HCT116 (cell line): ENCODE results near the gene PPDPF. TPM values are rescaled to one million over a fixed set of nuclear protein-coding genes. Genes with fewer than 3 reads are reported as not detected.

Experiments
- ATAC-seq: fragments of 200-7000 bp; cut with Tn5 transposase; 2 replicates; pipeline ENCODE4 v1.9.1; 2020; ENCODE audit warnings: mild to moderate bottlenecking, moderate library complexity
- BruUV-seq: library from RNA; stranded (reverse); fragments of 400-500 nt; replicated peaks from 2 replicates; lab custom pipeline; 2021; lab: Mats Ljungman, UMichigan
- CTCF ChIA-PET: fragments of 300-600 bp; sonication (Branson Sonifier 250); formaldehyde crosslinking; loops from one replicate; lab custom pipeline; 2021; ENCODE audit warnings: antibody characterized with exemption; lab: Charles Lee
- POLR2A ChIA-PET: fragments of 300-600, 350-600 bp; sonication (Branson Sonifier 250); formaldehyde crosslinking; loops from one replicate; lab custom pipeline; 2021; ENCODE audit warnings: antibody characterized with exemption; lab: Charles Lee
- RAD21 ChIA-PET, 2 experiments: fragments of 300-600 bp; sonication (Branson Sonifier 250); formaldehyde crosslinking; loops; one replicate each; lab custom pipeline; 2023; ENCODE audit warnings: low total read pairs in 2 of 2; ENCODE audit not compliant: uncharacterized antibody in 2 of 2, unreplicated experiment in 2 of 2, low non-redundant PET in 1 of 2; lab: Charles Lee
- DNase-seq: peaks from one replicate; pipeline ENCODE4 v3.0.0-alpha.2; 2010; ENCODE audit warnings: low read depth, low spot score
- H2AFZ ChIP-seq: fragments of 200-600 bp; shearing (Covaris generic), sonication (generic); 2 replicates; pipeline ENCODE4 v1.6.1; 2017; ENCODE audit warnings: low read depth, mixed run types, mixed read lengths, antibody characterized with exemption, low read length; ENCODE audit not compliant: poor library complexity, severe bottlenecking
- H3K27ac ChIP-seq: 2 replicates; pipeline ENCODE4 v1.5.1; 2012; ENCODE audit warnings: low read depth, low read length
- H3K27me3 ChIP-seq: fragments of 200-600 bp; sonication (generic); 2 replicates; pipeline ENCODE4 v1.6.1; 2016; ENCODE audit warnings: mixed run types, low read length, mixed read lengths; ENCODE audit not compliant: insufficient read depth
- H3K36me3 ChIP-seq, 2 experiments: fragments of 200-500 bp in 1 of 2; fragments of 200-600 bp in 1 of 2; sonication (Bioruptor generic) in 1 of 2; sonication (generic) in 1 of 2; 2 replicates each; pipeline versions ENCODE4 v1.5.1 to v1.6.1; 2014 to 2016; ENCODE audit warnings: low read length in 2 of 2, inconsistent platforms in 1 of 2, mixed read lengths in 1 of 2, mixed run types in 1 of 2; ENCODE audit not compliant: insufficient read depth in 2 of 2, control insufficient read depth in 1 of 2
- H3K4me1 ChIP-seq, 2 experiments: fragments of 200-600 bp in 1 of 2; sonication (generic) in 1 of 2; 2 replicates each; pipeline versions ENCODE4 v1.5.1 to v1.6.1; 2012 to 2017; ENCODE audit warnings: low read length in 2 of 2, inconsistent platforms in 1 of 2, mild to moderate bottlenecking in 1 of 2, mixed read lengths in 1 of 2, mixed run types in 1 of 2, moderate library complexity in 1 of 2; ENCODE audit not compliant: insufficient read depth in 2 of 2, control insufficient read depth in 1 of 2
- H3K4me2 ChIP-seq: fragments of 200-600 bp; sonication (generic); 2 replicates; pipeline ENCODE4 v1.6.1; 2017; ENCODE audit warnings: mixed run types, low read length, mixed read lengths
- H3K4me3 ChIP-seq, 2 experiments: fragments of 200-600 bp in 1 of 2; sonication (generic) in 1 of 2; replicated peaks in 1 of 2; 2 replicates each; pipeline ENCODE4 v1.5.1; 2011 to 2016; ENCODE audit warnings: low read length in 2 of 2, control low read depth in 1 of 2, low read depth in 1 of 2, mild to moderate bottlenecking in 1 of 2, mixed read lengths in 1 of 2, mixed run types in 1 of 2
- H3K79me2 ChIP-seq: fragments of 200-600 bp; sonication (generic); 2 replicates; pipeline ENCODE4 v1.6.1; 2017; ENCODE audit warnings: mild to moderate bottlenecking, mixed run types, low read length, moderate library complexity, mixed read lengths; ENCODE audit not compliant: insufficient read depth
- H3K9ac ChIP-seq: fragments of 200-600 bp; sonication (generic); 2 replicates; pipeline ENCODE4 v1.6.1; 2016; ENCODE audit warnings: low read length, mixed read lengths
- H3K9me2 ChIP-seq: fragments of 200-600 bp; sonication (generic), shearing (Covaris generic); 2 replicates; pipeline ENCODE4 v1.6.1; 2017; ENCODE audit warnings: mixed run types, mild to moderate bottlenecking, moderate library complexity; ENCODE audit not compliant: insufficient read depth
- H3K9me3 ChIP-seq, 2 experiments: fragments of 200-500 bp in 1 of 2; fragments of 200-600 bp in 1 of 2; sonication (Bioruptor generic) in 1 of 2; sonication (generic) in 1 of 2; 2 replicates each; pipeline ENCODE4 v1.6.1; 2014 to 2017; ENCODE audit warnings: low read length in 2 of 2, mixed read lengths in 2 of 2, inconsistent platforms in 1 of 2, low read depth in 1 of 2, mild to moderate bottlenecking in 1 of 2, mixed run types in 1 of 2, moderate library complexity in 1 of 2; ENCODE audit not compliant: control insufficient read depth in 1 of 2, insufficient read depth in 1 of 2
- H4K20me1 ChIP-seq: fragments of 200-600 bp; sonication (generic), shearing (Covaris generic); 2 replicates; pipeline ENCODE4 v1.6.1; 2017; ENCODE audit warnings: mixed run types, mild to moderate bottlenecking, moderate library complexity; ENCODE audit not compliant: insufficient read depth
- CEBPB ChIP-seq: IDR thresholded peaks from 2 replicates; pipeline ENCODE4 v1.6.1; 2012; ENCODE audit warnings: low read depth
- EZH2 ChIP-seq: fragments of 200-600 bp; sonication (generic); IDR thresholded peaks from 2 replicates; pipeline ENCODE4 v1.6.1; 2017; ENCODE audit warnings: antibody characterized with exemption, mixed run types
- JUND ChIP-seq: IDR thresholded peaks from 2 replicates; pipeline ENCODE4 v1.6.1; 2012
- RAD21 ChIP-seq: IDR thresholded peaks from 2 replicates; pipeline ENCODE4 v1.6.1; 2012; ENCODE audit warnings: low read depth, mild to moderate bottlenecking
- SP1 ChIP-seq: IDR thresholded peaks from 2 replicates; pipeline ENCODE4 v1.6.1; 2012; ENCODE audit warnings: low read depth
- TCF7L2 ChIP-seq: IDR thresholded peaks from 2 replicates; pipeline ENCODE4 v1.7.0; 2011; ENCODE audit warnings: borderline replicate concordance, inconsistent platforms; ENCODE audit not compliant: insufficient read depth, insufficient read length; ENCODE audit errors: extremely low read depth
- ZFX ChIP-seq: fragments of 450-650 bp; IDR thresholded peaks from 2 replicates; pipeline ENCODE4 v1.6.1; 2017
- intact Hi-C: fragments of 100-400 bp; cut with micrococcal nuclease; formaldehyde crosslinking; loops from 2 replicates; pipeline ENCODE4 v1.10.0; 2022
- total RNA-seq: library from RNA; stranded (reverse); gene quantifications from one replicate; pipeline ENCODE4 v1.2.1, GENCODE V29; 2021; ENCODE audit not compliant: unreplicated experiment
- TF ChIP-seq, protein P1 (sequence below): IDR thresholded peaks from 2 replicates; pipeline ENCODE4 v1.6.1; 2012; ENCODE audit warnings: low read depth
- TF ChIP-seq, protein P2 (sequence below), 3 experiments: fragments of 200-600 bp in 1 of 3; sonication (generic) in 1 of 3; IDR thresholded peaks in 2 of 3; conservative IDR thresholded peaks in 1 of 3; 2 replicates each; pipeline ENCODE4 v1.5.1; 2012 to 2017; ENCODE audit warnings: low read depth in 2 of 3, low read length in 2 of 3, antibody characterized with exemption in 1 of 3, borderline replicate concordance in 1 of 3, control low read depth in 1 of 3, mild to moderate bottlenecking in 1 of 3, mixed read lengths in 1 of 3, mixed run types in 1 of 3, moderate library complexity in 1 of 3; ENCODE audit not compliant: insufficient read depth in 1 of 3
- TF ChIP-seq, protein P3 (sequence below): IDR thresholded peaks from 2 replicates; pipeline ENCODE4 v1.6.1; 2011; ENCODE audit warnings: mild to moderate bottlenecking, low read length, moderate library complexity; ENCODE audit not compliant: insufficient replicate concordance; ENCODE audit errors: extremely low read depth

The PPDPF gene
- total RNA-seq, 1 experiment from 2014 or later: 346 TPM

DNA sequence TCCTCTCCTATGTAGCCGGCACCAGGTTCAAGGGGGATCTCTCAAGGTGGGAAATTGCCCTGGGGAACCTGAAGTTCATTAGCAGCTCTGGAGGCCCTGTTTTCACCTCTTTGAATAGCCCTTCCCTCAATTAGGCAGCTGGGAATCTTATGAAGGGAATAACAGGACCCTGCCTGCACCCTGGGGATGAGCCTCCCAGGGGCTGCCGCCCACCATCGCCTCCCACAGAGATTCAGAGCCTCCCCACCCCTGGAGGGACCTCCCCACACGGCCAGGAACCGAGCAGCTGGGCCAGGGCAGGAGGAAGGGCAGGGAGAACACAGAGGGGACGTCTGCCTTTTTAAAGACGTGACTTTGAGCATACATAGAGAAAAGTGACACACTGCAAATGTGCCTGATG is 17.0 kb upstream of the PPDPF start:
- DNase-seq: no peak
- no TSS peak for BruUV-seq
- H3K4me3 ChIP-seq: no peak overlapping the region
- H3K36me3 ChIP-seq: no peaks in the 10 kb centered on the region
- TF ChIP-seq EZH2: no peak
- no peak for TF ChIP-seq SP1
- TF ChIP-seq, protein P1, sequence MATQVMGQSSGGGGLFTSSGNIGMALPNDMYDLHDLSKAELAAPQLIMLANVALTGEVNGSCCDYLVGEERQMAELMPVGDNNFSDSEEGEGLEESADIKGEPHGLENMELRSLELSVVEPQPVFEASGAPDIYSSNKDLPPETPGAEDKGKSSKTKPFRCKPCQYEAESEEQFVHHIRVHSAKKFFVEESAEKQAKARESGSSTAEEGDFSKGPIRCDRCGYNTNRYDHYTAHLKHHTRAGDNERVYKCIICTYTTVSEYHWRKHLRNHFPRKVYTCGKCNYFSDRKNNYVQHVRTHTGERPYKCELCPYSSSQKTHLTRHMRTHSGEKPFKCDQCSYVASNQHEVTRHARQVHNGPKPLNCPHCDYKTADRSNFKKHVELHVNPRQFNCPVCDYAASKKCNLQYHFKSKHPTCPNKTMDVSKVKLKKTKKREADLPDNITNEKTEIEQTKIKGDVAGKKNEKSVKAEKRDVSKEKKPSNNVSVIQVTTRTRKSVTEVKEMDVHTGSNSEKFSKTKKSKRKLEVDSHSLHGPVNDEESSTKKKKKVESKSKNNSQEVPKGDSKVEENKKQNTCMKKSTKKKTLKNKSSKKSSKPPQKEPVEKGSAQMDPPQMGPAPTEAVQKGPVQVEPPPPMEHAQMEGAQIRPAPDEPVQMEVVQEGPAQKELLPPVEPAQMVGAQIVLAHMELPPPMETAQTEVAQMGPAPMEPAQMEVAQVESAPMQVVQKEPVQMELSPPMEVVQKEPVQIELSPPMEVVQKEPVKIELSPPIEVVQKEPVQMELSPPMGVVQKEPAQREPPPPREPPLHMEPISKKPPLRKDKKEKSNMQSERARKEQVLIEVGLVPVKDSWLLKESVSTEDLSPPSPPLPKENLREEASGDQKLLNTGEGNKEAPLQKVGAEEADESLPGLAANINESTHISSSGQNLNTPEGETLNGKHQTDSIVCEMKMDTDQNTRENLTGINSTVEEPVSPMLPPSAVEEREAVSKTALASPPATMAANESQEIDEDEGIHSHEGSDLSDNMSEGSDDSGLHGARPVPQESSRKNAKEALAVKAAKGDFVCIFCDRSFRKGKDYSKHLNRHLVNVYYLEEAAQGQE: no peak
- no peak for TF ChIP-seq ZFX
- ChIA-PET CTCF (no interaction called here), RAD21 (no interaction called here), POLR2A (interaction anchor here (1.3 kb wide), 1 partner anchor 17 kb away, joined by 3 read pairs; the partner anchor contains the start of gene PPDPF)
- peaks cover under 1% of the 10 kb centered on the region; the same call in 1 of the 2 replicates for H3K79me2 ChIP-seq
- ATAC-seq: no peak
- no peaks in the 10 kb centered on the region for H3K27me3 ChIP-seq
- no peak overlapping the region for H2AFZ ChIP-seq
- H3K4me1 ChIP-seq: peaks cover 12 to 22% of the 10 kb centered on the region in 2 experiments
- no peaks in the 10 kb centered on the region for H4K20me1 ChIP-seq
- no peak overlapping the region for H3K27ac ChIP-seq
- no peaks in the 10 kb centered on the region; a peak in 1 of 4 replicates for H3K9me3 ChIP-seq
- no peaks in the 10 kb centered on the region for H3K9me2 ChIP-seq
- no peak overlapping the region for H3K4me2 ChIP-seq
- no peak overlapping the region for H3K9ac ChIP-seq
- intact Hi-C loops: no loop called here

DNA sequence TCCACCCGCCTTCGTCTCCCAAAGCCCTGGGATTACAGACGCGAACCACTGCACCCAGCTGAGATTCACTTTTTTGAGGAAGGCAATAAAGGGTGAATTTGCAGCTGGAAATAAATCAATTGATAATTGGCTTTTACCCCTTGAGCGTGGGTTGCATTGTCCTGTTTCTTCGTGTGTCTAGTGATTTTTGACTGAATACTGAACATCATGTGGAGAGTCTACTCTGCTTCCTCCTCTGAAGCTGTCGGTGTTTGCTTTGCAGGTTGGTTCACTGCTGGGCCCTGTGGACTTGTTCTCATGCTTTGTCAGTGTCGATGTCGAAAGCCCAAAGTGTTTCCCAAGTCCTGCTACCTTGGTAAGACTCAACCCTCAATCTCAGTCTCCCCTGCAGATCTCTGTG is 15.9 kb upstream of the PPDPF start:
- peaks cover 9 to 18% of the 10 kb centered on the region in 2 experiments for H3K4me1 ChIP-seq

More for the DNA sequence above, 15.9 kb upstream of the PPDPF start:
- ATAC-seq (no peak), DNase-seq (no peak)
- no TSS peak for BruUV-seq
- intact Hi-C loops: no loop called here
- no peaks in the 10 kb centered on the region; a peak in 1 of 4 replicates for H3K9me3 ChIP-seq
- TF ChIP-seq, protein P2, sequence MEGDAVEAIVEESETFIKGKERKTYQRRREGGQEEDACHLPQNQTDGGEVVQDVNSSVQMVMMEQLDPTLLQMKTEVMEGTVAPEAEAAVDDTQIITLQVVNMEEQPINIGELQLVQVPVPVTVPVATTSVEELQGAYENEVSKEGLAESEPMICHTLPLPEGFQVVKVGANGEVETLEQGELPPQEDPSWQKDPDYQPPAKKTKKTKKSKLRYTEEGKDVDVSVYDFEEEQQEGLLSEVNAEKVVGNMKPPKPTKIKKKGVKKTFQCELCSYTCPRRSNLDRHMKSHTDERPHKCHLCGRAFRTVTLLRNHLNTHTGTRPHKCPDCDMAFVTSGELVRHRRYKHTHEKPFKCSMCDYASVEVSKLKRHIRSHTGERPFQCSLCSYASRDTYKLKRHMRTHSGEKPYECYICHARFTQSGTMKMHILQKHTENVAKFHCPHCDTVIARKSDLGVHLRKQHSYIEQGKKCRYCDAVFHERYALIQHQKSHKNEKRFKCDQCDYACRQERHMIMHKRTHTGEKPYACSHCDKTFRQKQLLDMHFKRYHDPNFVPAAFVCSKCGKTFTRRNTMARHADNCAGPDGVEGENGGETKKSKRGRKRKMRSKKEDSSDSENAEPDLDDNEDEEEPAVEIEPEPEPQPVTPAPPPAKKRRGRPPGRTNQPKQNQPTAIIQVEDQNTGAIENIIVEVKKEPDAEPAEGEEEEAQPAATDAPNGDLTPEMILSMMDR (IDR thresholded peaks at IDR 0.05 in 2 of 3, conservative IDR thresholded peaks at IDR 0.05 in 1 of 3; ENCODE audit: borderline replicate concordance in 1 of 3, insufficient read depth in 1 of 3, low read depth in 2 of 3, low read length in 2 of 3): no peak
- TF ChIP-seq EZH2 (no peak), JUND (no peak), TCF7L2 (no peak), CEBPB (no peak), ZFX (no peak), RAD21 (no peak)
- TF ChIP-seq, protein P3, sequence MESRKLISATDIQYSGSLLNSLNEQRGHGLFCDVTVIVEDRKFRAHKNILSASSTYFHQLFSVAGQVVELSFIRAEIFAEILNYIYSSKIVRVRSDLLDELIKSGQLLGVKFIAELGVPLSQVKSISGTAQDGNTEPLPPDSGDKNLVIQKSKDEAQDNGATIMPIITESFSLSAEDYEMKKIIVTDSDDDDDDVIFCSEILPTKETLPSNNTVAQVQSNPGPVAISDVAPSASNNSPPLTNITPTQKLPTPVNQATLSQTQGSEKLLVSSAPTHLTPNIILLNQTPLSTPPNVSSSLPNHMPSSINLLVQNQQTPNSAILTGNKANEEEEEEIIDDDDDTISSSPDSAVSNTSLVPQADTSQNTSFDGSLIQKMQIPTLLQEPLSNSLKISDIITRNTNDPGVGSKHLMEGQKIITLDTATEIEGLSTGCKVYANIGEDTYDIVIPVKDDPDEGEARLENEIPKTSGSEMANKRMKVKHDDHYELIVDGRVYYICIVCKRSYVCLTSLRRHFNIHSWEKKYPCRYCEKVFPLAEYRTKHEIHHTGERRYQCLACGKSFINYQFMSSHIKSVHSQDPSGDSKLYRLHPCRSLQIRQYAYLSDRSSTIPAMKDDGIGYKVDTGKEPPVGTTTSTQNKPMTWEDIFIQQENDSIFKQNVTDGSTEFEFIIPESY: no peak
- ChIA-PET POLR2A (interaction anchor here (1.3 kb wide), 1 partner anchor 16 kb away, joined by 3 read pairs; the partner anchor contains the start of gene PPDPF), RAD21 (no interaction called here), CTCF (interaction anchor here (0.6 kb wide), 1 partner anchor 20 kb away, joined by 3 read pairs; no protein-coding TSS in a partner anchor)
- H3K4me2 ChIP-seq: no peak overlapping the region
- no peaks in the 10 kb centered on the region for H3K9me2 ChIP-seq
- H2AFZ ChIP-seq: no peak overlapping the region
- no peaks in the 10 kb centered on the region for H3K27me3 ChIP-seq
- H4K20me1 ChIP-seq: no peaks in the 10 kb centered on the region
- H3K27ac ChIP-seq: no peak overlapping the region
- H3K9ac ChIP-seq: no peak overlapping the region
- H3K36me3 ChIP-seq: no peaks in the 10 kb centered on the region
- H3K79me2 ChIP-seq: no peaks in the 10 kb centered on the region
- no peak overlapping the region for H3K4me3 ChIP-seq
